Activated CD8-positive, alpha-beta memory T cell treated with anti-CD3 and anti-CD28 coated beads for 4 hours (primary cell): ENCODE measurements around the gene FNIP2.
"Not testable (repeated sequence)": the region's sequence is repeated elsewhere in the genome, so short reads cannot be mapped to it uniquely, and the experiment has no call there.

Source experiments
- DNase-seq, 2 donors: peaks; one replicate each; pipeline ENCODE4 v3.0.0-alpha.2; 2020; ENCODE audit warnings: low read depth in 2 of 2

FNIP2 gene

GRCh38 chr4:158814636-158815330 is 46.0 kb downstream of the FNIP2 start:
- no peak for DNase-seq

DNA sequence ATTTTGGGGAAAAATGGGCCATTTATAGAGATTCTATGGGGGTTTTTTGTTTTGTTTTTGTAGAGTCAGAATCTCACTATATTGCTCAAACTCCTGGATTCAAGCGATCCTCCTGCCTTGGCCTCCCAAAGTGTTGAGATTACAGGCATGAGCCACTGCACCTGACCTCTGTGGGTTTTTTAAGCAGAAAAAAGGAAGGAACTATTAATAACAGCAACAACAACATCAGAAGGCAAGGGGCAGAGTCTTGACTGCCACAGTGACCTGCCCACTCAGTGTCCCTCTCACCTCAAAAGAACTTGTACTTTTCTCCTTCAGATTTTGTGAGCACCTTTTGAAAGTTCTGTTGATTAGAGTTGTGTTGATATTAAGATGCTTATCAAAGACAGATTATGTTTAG is 48.1 kb downstream of the FNIP2 start:
- DNase-seq: no peak

DNA sequence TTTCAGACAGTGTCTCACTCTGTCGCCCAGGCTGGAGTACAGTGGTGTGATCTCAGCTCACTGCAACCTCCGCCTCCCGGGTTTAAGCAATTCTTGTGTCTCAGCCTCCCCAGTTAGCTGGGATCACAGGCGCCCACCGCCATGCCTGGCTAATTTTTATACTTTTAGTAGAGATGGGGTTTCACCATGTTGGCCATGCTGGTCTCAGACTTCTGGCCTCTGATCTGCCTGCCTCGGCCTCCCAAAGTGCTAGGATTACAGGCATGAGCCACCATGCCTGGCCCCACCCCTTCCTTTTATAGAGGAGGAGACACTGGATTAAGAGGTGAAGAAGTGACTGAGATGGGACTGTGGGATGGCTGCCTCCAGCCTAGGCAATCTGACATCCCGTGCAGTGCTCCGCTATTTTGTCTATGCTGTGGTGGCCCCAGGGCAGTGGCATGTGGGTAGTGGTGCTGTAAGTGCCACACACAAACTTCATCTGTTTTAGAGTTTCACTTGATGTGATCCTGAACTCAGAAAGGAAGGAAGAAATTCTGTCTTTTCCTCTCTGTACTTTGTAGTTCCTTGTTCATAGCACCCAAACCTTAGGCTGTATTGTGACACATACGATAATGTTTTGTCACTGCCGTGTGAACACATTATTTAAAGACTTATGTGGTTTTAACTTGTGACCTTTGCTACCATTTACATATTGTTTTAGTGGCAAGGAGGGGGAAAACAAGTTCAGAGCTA is 48.9 kb downstream of the FNIP2 start:
- no peak for DNase-seq

DNA sequence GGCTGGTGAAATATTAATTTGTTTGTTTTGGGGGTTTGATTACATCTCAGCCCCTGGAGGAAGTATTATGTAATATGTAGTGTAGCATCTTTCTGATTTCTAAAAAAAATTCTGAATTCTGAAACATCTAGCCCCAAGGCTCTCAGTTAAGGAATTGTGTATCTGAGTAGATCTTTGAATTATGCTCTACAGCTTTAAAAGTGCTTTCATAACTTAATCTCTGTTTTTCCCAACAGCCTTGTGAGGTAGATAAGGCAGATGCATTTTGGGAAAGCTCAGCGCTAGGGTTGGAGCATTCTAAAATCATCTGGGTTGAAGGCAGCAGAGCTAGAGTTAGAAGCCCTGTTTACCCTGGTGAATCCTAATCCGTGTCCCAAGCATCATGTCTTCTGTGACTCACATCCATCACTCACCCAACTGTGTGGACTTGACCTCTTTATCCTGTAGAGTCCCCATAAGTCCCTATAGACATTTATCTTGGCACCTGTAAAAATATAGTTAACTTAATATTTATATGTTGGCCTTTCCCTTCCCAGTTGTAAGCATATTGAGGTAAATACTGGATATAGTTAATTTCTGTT is 49.8 kb downstream of the FNIP2 start:
- no peak for DNase-seq

- no peak for DNase-seq
Observed at GRCh38 chr4:158819942-158820786, 51.3 kb downstream of the FNIP2 start.

DNA sequence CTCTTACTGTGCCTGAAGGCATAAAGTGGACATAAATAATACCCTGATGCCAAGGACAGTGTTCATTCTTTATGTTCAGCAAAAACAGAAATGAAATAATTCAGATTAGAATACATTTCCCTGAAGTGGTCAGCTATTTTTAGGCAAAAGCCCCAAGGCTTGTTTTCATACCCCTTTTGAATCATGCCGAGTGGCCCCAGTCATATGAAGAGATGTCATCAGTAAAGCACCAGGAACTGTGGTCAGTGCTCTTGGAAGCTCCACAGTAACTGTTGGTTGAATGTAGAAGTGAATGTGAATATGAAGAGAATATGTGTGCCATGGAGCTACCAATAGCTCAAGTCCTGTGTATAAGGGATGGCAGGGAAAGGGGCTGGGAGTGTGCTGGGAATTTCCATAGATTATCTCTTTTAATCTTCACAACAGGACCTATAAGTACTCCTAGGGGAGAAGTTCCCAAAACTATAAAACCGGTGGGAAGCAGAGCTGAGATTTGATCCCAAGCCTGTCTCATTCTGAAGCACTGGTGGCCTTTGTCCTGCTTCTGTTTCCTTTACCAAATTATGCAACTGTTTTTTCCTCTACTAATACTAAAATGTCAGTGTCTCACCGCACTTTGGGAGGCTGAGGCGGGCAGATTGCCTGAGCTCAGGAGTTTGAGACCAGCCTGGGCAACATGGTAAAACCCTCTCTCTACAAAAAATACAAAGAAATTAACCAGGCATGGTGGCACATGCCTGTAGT is 52.6 kb downstream of the FNIP2 start:
- DNase-seq: no peak

GRCh38 chr4:158822348-158822747 is 53.5 kb downstream of the FNIP2 start:
- no peak for DNase-seq

- DNase-seq: no peak
Observed at GRCh38 chr4:158823461-158823873, 54.6 kb downstream of the FNIP2 start.

DNA sequence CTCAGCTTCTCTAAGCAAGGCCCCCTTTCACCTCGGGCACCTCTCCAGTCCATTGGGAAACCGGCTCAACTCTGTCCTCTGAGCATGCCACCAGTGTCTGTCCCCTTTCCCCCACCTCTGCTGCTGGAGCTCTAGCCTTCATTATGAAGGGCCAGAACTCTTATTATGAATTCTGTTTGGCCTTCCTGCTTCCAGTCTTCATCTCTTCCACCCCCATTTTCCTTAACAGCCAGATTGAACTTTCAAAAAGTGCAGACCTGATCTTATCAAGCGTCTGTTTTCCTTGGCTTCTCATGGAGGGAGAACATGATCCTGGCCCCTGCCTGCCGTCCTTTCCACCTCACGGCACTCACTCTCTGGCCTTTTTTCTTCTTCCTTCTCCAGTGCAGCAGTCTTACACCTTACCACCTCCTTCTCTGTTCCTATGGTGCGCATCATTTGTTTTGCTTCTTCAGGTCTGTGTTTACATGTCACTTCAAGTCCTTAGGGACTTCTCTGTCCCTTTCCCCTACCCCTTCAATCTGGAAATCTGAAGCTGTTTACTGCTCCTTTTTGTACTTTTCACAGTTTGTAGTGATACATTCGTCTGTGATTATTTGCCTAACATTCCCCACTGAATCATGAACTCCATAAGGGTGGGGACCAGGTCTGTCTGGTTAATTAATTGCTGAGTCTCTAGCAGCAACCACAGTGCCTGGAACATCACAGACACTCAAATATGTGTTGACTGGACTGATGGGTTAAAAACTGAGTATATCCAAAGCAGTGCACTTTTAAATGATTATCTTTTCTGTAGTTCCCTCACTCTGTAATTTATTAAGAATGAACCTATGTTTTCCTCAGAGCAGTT is 55.8 kb downstream of the FNIP2 start:
- no peak for DNase-seq

DNA sequence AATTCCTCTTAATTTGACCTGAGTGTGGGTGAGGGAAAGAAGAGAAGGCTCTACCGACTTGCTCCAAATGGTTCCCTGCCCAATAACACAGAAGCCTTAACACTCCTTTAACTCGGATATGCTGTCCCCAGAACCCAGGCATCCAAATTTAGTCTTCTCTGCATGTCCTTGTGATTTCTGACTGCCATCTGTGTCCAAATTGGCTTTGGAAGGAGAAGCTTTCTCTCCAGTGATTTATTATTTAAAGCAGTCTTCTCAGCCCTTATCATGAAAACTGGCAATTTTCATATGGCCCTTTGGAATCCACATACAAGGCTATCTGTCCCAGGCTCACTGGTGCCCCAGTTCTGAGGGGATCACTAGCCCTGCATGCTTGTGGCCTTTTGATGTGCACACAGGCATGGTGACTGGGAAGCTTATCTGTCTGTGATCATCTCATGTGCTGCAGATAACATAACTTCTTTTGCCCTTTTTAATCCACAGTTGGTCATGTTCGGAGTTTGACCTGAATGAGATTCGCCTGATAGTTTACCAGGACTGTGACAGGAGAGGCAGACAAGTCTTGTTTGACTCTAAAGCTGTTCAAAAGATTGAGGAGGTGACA is 56.7 kb downstream of the FNIP2 start:
- no peak for DNase-seq

- no peak for DNase-seq
Observed at GRCh38 chr4:158826057-158826456, 57.2 kb downstream of the FNIP2 start.

- no peak for DNase-seq
Observed at GRCh38 chr4:158826882-158827281, 58.1 kb downstream of the FNIP2 start.

DNA sequence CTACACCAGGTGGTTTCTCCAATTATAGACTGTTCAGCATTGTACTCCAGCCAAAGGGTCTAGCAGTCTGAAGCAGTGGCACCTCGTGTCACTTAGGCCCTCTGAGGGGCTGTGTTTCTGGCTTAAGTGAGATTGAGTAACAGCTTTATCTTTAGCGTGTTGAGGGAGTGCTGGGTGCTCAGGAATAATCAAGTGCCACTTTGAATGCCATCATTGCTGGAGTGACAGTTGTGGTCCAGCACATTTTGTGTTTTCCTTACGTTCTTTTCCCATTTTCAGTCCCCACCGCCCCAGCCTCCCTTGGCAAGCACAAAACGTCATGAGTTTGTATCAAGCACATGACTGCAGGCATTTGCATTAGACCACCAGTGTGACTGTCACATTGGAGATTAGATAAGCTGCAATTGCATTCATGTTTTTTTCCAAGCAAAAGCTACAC is 58.7 kb downstream of the FNIP2 start:
- no peak for DNase-seq

DNA sequence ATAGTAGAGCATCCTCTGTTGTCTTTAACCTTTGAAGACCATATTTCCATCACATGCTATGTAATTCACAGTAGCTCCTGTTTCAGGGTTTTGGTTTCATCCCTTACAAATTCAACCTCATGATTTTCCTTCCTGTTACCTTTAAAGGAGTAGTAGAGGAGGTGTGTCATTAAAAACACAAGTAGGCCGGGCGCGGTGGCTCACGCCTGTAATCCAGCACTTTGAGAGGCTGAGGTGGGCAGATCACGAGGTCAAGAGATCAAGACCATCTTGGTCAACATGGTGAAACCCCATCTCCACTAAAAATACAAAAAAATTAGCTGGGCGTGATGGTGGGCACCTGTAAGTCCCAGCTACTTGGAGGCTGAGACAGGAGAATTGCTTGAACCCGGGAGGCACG is 59.3 kb downstream of the FNIP2 start:
- DNase-seq: not testable (repeated sequence)

- DNase-seq: no peak
Observed at GRCh38 chr4:158829254-158829653, 60.4 kb downstream of the FNIP2 start.

DNA sequence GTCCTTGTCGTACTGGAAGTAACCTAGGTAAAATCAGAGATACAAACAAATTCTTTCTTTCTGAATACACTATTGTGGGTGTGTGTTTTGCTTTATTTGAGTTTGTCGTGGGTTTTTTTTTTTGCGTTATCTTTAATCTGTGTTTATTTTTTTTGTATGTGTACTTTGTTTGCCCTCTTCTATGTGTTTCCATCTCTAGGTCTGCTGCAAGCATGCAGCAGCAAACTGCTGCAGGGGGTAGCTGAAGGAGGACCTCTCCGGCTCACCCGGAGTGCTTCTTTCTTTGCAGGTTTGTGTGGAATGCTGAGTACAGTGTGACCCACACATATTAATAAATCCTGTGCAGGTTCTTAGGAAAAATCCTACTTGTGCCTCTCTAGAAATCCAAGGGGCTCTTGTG is 64.8 kb downstream of the FNIP2 start:
- DNase-seq: no peak

- DNase-seq: no peak
Observed at GRCh38 chr4:158835226-158836001, 66.6 kb downstream of the FNIP2 start.

DNA sequence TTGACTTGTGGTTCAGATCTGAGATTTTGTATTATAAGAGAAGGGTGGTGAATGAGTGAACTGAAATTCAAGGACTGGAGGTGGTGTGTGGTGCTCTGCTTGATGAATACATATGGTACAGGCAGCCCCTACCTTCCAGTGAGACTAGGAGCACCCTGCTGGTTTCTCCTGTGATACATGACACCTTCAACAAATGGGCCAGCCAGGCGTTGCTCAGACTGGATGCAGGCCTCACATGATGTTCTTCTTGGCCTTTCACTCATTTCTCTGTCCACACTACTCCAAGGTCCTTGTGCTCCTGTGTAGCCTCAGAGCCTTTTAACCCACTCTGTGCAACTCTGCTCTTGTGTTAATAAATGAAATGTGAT is 67.2 kb downstream of the FNIP2 start:
- DNase-seq: no peak

GRCh38 chr4:158836828-158837449 is 68.1 kb downstream of the FNIP2 start:
- DNase-seq: no peak
